GM21737 (cell line): ENCODE data around the gene OR2T34.
"Not testable (repeated sequence)": the region's sequence is repeated elsewhere in the genome, so short reads cannot be mapped to it uniquely, and the experiment has no call there.

Experiments
- ATAC-seq: cut with Tn5 transposase; IDR thresholded peaks from one replicate; pipeline ENCODE4 v1.9.1; 2021; ENCODE audit warnings: mild to moderate bottlenecking, moderate library complexity; ENCODE audit not compliant: unreplicated experiment

OR2T34 gene

GRCh38 chr1:248565530-248566373, 8.8 kb downstream of the OR2T34 start:
- peak; percentile 58 for ATAC-seq

DNA sequence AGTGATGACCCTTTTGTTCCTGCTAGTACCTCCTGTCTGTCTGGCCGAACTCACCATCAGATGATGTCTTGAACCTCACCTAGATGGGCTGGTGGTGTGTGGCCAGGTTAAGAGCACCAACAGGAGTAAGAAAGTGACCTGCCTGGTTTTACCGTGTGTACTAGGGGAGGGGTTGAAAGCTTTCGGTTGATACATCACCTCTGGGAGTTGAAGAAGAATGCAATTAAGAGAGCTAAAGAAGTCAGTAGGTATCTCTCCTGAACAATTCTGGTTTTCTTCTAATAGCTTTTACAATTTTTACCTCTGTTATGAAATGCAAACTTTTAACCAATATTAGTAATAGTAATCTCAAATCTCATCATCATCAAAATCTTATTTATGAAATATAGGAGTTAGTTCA, 11.9 kb downstream of the OR2T34 start, which contains the start of gene OR2T29:
OR2T29 (minus strand) TSS at position 101 of the 400 bp plus-strand sequence. CDS start 3,281 bp downstream, outside the sequence.
- not testable (repeated sequence) for ATAC-seq

- ATAC-seq, result not testable (repeated sequence)
Observed at GRCh38 chr1:248551027-248551426, 23.5 kb downstream of the OR2T34 start.

DNA sequence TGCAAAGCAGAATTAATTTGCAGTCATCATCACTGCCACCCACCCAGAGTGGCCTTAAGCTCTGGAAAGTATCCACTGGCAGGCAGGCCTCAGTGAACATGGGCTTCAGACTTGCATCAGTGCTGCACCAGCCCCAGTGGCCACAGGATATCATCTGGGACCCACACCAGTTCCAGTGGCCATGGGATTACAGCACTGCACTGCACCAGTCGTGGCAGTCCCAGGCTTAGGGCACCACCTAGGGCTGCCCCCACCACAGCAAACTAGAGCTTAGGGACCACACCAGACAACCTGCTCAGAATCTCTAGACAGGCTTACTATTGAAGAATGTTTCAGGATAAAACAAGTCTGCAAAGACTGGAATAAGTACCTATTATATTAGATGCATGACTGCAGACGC, 27.2 kb downstream of the OR2T34 start:
- ATAC-seq, result not testable (repeated sequence)

GRCh38 chr1:248537449-248537848, 37.1 kb downstream of the OR2T34 start:
- ATAC-seq, result not testable (repeated sequence)
